Activated CD8-positive, alpha-beta memory T cell treated with anti-CD3 and anti-CD28 coated beads, Interleukin-2, amount 50 U/mL, for 48 hours (primary cell): ENCODE results near the gene AFAP1L2.

Experiments used
- DNase-seq: peaks from one replicate; pipeline ENCODE4 v3.0.0-alpha.2; 2020

Gene AFAP1L2

GRCh38 chr10:114389426-114389825 is 14.9 kb downstream of the AFAP1L2 start:
- DNase-seq: peak; percentile 10

DNA sequence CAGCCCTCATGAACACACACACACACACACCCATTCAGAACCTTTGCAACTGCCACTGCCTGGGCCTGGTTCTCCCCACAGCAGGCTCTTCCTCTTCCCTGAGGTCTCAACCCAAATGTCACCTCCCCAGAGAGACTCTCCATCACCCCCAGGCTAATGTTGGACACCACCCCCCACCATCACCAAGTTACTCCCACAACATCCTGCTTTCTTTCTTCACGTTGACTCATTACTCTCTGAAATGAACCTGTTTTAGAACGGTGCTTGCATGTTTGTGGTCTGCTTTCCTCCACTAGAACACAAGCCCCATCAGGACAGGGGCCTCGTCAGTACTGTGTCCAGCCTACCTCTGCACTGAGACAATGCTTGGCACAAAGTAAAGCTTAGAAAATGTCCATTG is 16.0 kb downstream of the AFAP1L2 start:
- no peak for DNase-seq

- DNase-seq: no peak
Observed at GRCh38 chr10:114387784-114388183, 16.5 kb downstream of the AFAP1L2 start.

DNA sequence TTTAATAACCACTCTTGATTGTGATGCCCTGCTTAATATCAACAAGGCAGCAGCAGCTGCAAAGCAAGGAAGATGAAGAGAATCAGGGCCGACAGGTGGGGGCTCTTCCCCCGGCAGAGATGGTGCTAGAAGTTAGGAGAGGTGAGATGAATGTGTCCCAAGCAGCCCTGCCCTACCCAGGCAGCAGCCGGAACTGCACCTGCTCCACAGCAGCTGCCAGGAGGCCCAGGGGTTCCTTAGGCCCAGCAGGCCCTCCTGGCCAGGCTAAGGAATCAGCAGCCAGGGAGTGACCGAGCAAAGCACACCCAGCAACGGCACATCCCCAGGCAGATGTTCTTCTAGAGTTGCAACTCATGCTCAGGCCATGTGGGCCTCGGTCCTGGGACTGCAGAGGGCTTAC is 17.9 kb downstream of the AFAP1L2 start:
- no peak for DNase-seq

DNA sequence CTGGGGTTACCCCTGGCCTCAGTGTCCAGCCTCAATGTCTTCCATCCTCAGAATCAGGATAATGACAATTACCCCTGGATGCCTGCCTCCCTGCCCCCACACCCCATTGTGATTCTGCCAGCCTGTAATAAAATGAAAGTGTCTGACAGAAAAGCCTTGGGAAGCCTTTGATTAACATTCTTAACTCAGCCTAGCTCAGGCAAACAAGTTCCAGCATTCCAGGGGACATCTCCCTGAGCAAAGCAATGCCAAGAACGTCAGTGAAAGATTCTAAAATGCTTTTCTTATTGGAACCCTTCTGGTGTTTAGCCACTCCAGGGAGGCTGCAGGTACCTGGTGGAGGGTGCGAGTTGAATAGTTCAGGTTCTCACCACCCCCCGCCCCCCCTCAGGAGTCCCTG is 18.7 kb downstream of the AFAP1L2 start:
- DNase-seq: no peak

- no peak for DNase-seq
Observed at GRCh38 chr10:114384601-114385000, 19.7 kb downstream of the AFAP1L2 start.

- no peak for DNase-seq
Observed at GRCh38 chr10:114384181-114384580, 20.1 kb downstream of the AFAP1L2 start.

DNA sequence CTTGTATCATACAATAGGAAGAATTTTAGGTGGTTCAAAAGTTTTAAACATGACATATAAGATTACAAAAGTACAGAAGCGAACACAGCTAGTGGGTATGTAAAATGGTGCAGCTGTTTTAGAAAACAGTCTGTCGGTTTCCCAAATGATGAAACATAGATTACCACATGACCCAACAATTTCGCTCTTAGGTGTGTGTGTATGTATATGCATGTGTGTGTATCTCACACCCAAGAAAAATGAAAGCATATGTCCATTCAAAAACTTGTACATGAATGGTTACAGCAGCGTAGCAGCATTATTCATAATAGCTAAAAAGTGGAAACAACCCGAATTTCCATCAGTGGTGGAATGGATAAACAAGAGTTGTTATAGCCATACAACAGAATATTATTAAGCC is 23.5 kb downstream of the AFAP1L2 start:
- no peak for DNase-seq

DNA sequence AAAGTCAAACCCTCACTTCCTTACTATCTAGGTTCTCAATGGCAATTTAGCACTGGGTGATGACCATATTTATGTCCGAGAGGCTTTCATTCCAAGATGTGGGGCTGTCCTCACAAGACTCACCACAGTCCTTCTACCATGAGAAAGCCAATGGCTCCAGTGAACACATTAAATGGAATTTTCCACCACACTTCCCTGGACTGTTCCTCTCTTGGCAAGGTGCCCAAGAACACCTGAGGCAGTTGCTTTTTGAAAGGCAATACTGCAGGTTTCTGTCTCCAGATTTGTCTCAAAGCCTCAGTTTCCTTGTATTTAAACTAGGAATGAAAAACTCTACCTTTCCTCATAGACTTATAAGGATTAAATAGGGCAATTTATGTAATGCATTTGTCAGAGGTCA is 24.2 kb downstream of the AFAP1L2 start:
- no peak for DNase-seq

- DNase-seq: no peak
Observed at GRCh38 chr10:114379631-114380041, 24.7 kb downstream of the AFAP1L2 start.

- DNase-seq: no peak
Observed at GRCh38 chr10:114376523-114376922, 27.8 kb downstream of the AFAP1L2 start.

- no peak for DNase-seq
Observed at GRCh38 chr10:114375047-114375446, 29.3 kb downstream of the AFAP1L2 start.

- no peak for DNase-seq
Observed at GRCh38 chr10:114374053-114374791, 30.1 kb downstream of the AFAP1L2 start.

DNA sequence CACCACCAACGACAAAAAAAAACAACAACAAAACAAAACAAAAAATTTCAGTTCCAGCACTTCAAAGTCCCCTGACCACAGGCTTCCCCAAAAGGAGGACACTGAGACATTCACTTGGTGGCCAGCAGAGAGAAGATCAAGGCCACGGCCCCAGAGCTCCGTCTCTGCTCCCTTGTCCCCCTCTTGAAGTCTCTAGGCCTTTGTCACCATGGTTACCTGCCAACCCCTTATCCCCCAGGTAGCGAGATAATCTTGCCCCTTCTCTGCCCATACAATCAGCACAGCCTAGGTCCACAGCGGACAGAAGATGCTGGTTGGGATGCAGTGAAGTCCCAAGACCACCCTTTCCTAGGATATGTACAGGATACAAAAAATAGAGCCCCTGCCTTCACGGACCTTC is 30.7 kb downstream of the AFAP1L2 start:
- no peak for DNase-seq

- DNase-seq: no peak
Observed at GRCh38 chr10:114372995-114373394, 31.3 kb downstream of the AFAP1L2 start.

GRCh38 chr10:114372179-114372578 is 32.1 kb downstream of the AFAP1L2 start:
- no peak for DNase-seq

DNA sequence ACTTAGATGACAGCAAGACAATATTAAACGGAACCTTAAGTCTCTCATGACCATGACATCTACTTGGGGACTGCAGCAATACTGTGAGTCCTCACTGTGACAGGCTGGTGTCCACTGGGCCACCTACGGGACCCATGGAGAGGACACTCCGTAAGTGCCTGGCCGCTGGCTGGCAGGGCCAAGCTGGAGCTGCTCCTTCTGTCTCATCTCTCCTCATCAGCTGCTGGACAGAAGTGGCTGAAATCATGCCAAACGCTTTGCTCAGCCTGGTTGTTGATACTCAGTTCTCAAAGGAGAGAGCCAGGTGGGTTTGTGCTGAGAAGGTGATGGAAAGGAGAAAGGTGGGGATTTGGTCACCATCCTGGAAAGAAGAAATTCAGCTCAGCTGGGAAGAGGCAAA is 33.3 kb downstream of the AFAP1L2 start:
- no peak for DNase-seq

GRCh38 chr10:114370199-114370598 is 34.1 kb downstream of the AFAP1L2 start:
- no peak for DNase-seq

DNA sequence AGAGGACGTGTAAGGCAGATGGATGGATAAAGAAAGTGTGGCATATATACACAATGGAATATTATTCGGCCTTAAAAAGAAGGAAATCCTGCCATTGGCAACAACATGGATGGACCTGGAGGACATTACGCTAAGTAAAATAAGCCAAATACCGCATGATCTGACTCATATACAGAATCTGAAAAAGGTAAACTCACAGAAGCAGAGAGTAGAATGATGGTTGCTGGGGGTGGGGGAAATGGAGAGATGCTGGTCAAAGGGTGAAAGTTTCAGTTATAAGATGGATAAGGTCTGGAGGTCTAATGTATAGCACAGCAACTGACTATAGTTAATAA is 36.3 kb downstream of the AFAP1L2 start:
- no peak for DNase-seq

GRCh38 chr10:114367351-114368056 is 36.8 kb downstream of the AFAP1L2 start:
- no peak for DNase-seq

DNA sequence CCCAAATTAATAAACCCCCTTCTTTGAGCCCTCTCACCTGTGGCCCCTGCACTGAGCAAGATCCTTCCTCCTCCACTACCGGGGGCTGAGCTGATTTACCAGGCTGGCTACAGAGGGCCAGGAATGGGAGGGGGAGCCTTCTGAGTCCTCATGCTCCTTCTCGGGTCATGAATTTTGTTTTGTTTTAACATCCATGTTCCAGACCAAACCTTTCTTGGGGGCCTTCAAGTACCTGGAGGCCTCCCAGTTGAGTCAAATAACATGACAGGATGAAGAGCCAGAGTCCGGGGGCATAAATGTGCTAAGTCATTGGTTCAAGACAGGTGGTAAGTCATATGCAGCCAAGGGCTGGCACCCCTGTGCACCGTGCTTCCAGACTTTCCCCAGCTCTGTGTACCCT is 39.6 kb downstream of the AFAP1L2 start:
- no peak for DNase-seq

GRCh38 chr10:114363745-114364454 is 40.4 kb downstream of the AFAP1L2 start:
- no peak for DNase-seq

DNA sequence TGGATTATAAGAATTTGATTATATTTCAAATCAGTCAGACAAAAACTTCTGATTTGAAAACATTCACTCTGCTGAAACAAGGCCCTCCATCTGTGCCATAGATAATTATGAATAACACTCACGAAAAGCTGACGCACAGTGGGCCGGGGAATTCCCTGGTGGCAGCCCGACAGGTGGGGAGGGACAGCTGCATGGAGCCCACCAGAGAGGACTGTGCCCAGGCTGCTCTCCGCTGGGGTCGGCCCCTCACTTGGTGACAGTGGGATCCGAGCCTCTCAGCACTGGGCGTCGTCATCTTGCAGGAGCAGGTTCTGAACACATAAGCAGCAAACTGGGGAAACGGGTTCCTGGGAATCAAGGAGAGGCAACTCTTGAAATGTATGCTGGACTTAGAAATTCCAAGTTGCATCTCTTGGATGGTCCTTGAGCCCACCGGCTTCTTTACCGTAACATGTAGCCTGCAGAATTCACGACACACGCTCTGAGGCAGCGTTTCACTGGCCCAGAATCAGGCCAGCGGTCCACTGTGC is 41.4 kb downstream of the AFAP1L2 start:
- DNase-seq: no peak

DNA sequence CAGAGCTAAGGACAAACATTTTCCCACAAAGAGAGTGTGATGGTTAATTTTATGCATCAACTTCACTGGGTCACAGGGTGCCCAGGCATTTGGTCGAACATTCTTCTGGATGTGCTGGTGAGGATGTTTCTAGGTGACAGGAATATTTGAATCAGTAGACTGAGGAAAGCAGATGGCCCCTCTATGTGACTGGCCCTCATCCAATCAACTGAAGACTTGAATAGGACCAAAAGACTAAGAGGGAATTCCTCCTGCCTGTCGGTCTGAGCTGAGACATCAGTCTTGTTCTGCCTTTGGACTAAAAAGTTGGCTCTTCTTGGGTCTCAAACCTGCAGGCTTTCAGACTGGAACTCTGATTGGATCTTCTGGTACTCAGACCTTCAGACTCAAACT is 44.4 kb downstream of the AFAP1L2 start:
- no peak for DNase-seq
